OCI-LY1 (cell line): ENCODE measurements around the gene RNF182.

Experiments
- EZH2 ChIP-seq: fragments of 200-600 bp; sonication (generic), shearing (Covaris generic); IDR thresholded peaks from 2 replicates; pipeline ENCODE4 v1.8.0; 2017; ENCODE audit warnings: borderline replicate concordance, mixed run types, mild to moderate bottlenecking, antibody characterized with exemption, low read length, moderate library complexity, mixed read lengths
- TF ChIP-seq, protein P1 (sequence below): fragments of 200-600 bp; sonication (generic), shearing (Covaris generic); IDR thresholded peaks from 2 replicates; pipeline ENCODE4 v1.5.1; 2017; ENCODE audit warnings: mild to moderate bottlenecking, antibody characterized with exemption, low read length, moderate library complexity, mixed read lengths

DNA sequence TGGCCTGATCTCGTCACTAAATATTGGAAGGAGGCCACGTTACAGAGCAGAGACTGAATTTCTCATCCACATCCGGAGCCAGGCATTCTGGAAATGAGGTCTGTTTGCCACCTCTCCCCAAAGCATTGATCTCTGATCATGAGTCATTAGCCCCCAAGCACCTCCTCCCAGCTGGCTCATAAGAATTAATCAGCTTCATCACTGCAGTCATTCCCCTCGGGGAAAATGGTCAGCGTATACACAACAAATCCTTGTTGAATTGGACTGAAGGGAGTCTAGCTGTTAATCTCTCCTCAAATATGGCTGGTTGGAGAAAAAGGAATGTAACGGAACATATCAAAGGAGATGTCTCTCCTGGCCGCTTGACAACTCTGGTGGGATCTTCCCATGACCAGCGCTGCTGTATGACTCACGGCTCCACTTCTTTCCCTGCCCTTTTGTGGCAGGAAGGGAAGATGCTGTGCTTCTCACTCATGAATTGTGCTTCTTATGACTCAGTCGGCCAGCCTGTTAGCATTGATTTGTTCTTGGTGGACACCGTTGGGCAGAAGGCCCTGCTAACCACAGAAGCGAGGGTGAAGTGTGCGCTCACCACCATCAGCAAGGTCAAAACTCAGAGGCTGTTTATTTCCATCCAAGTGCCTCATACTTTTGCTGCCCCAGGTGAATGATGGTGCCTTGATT, 76.7 kb downstream of the RNF182 start:
- TF ChIP-seq, protein P1, sequence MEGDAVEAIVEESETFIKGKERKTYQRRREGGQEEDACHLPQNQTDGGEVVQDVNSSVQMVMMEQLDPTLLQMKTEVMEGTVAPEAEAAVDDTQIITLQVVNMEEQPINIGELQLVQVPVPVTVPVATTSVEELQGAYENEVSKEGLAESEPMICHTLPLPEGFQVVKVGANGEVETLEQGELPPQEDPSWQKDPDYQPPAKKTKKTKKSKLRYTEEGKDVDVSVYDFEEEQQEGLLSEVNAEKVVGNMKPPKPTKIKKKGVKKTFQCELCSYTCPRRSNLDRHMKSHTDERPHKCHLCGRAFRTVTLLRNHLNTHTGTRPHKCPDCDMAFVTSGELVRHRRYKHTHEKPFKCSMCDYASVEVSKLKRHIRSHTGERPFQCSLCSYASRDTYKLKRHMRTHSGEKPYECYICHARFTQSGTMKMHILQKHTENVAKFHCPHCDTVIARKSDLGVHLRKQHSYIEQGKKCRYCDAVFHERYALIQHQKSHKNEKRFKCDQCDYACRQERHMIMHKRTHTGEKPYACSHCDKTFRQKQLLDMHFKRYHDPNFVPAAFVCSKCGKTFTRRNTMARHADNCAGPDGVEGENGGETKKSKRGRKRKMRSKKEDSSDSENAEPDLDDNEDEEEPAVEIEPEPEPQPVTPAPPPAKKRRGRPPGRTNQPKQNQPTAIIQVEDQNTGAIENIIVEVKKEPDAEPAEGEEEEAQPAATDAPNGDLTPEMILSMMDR, result no peak
- TF ChIP-seq EZH2, result no peak
